ENCODE data around the gene BRF1. TPM values are rescaled to one million over a fixed set of nuclear protein-coding genes. Genes with fewer than 3 reads are reported as not detected.
A peak's percentile ranks its signal among the peaks of the same experiment; 100 is the strongest.

Gene BRF1
- total RNA-seq, 2 donors from 2014 or later = 31.3 to 34.5 TPM

- Mint-ChIP-seq H3K27ac (no peak overlapping the region), H3K4me1 (ENCODE audit: low read depth) (no peaks in the 10 kb centered on the region), H3K4me3 (no peak overlapping the region), H3K9me3 (no peaks in the 10 kb centered on the region), H3K27me3 (ENCODE audit: low read depth) (no peaks in the 10 kb centered on the region), H3K36me3 (ENCODE audit: insufficient read depth in 2 of 2) (peaks cover 0 to 1% of the 10 kb centered on the region in 2 donors)
- ATAC-seq (replicated peaks in 1 of 2) (no peak), DNase-seq (no peak)
Measured at GRCh38 chr14:105227346-105227745, 73.5 kb downstream of the BRF1 start.

DNA sequence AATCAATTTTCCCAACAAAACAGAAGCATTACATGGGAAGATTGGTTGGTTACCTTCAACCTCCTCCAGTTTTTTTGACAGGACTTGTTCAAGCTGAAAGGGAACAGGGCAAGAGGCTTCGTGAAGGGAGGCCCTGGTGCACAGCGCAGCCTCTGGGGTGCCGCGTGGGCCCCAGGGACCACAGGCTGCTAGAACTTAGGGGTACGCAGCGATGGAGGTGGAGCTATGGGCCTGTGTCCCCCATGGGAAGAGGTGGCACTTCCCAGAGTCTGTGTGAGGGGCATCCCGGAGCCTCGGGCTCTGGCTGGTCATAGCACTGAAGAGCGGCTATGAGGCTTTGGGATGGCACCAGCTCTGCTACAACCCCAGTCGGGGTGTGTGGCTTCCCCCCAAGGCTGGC, 74.6 kb downstream of the BRF1 start:
- no peak overlapping the region for H3K4me3 Mint-ChIP-seq
- no peaks in the 10 kb centered on the region for H3K4me1 Mint-ChIP-seq (ENCODE audit: low read depth)
- no peaks in the 10 kb centered on the region for H3K9me3 Mint-ChIP-seq
- ATAC-seq (replicated peaks in 1 of 2) = no peak
- DNase-seq = no peak
- no peaks in the 10 kb centered on the region for H3K27me3 Mint-ChIP-seq (ENCODE audit: low read depth)
- H3K36me3 Mint-ChIP-seq (ENCODE audit: insufficient read depth in 2 of 2) = peaks cover 0 to 1% of the 10 kb centered on the region in 2 donors
- H3K27ac Mint-ChIP-seq = no peak overlapping the region

DNA sequence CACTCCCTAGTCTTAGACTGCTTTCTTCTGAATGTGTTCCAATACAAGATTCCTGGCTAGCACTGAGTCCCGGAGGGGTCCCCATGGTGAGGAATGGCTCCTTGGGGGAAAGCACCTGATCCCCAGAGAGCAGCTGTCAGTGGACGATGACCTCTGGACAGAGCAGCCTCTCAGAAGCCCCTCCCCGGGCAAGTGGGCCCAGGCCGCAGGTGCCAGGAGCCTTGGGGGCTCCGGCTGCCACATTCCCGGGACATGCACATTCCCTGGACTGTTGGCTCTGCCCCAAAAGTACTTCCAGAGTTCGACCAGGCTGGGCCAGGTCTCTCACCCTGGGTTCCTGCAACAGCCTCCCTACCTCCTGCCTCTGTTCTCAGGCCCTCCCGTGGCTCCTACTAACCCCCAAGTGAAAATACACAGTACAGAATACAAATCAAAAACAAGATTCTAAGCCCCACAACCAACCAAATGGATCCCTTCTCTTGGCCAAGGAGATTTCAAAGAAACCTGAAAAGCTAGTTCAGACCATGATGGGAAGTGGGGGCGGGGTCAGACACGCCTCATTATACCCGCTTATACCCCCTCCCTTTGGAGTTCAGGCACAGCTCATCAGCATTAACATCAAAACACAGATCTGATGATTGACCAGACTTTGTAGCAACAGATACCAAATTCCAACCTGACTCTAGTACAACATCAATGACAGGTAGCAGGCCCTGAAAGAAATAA, 75.8 kb downstream of the BRF1 start:
- no peak for ATAC-seq (replicated peaks in 1 of 2)
- H3K27ac Mint-ChIP-seq = peak overlapping the region; percentile 33
- no peak for DNase-seq
- H3K9me3 Mint-ChIP-seq = no peaks in the 10 kb centered on the region
- no peaks in the 10 kb centered on the region for H3K27me3 Mint-ChIP-seq (ENCODE audit: low read depth)
- peaks cover 0 to 1% of the 10 kb centered on the region in 2 donors for H3K36me3 Mint-ChIP-seq (ENCODE audit: insufficient read depth in 2 of 2)
- H3K4me3 Mint-ChIP-seq = no peak overlapping the region
- H3K4me1 Mint-ChIP-seq (ENCODE audit: low read depth) = no peaks in the 10 kb centered on the region

DNA sequence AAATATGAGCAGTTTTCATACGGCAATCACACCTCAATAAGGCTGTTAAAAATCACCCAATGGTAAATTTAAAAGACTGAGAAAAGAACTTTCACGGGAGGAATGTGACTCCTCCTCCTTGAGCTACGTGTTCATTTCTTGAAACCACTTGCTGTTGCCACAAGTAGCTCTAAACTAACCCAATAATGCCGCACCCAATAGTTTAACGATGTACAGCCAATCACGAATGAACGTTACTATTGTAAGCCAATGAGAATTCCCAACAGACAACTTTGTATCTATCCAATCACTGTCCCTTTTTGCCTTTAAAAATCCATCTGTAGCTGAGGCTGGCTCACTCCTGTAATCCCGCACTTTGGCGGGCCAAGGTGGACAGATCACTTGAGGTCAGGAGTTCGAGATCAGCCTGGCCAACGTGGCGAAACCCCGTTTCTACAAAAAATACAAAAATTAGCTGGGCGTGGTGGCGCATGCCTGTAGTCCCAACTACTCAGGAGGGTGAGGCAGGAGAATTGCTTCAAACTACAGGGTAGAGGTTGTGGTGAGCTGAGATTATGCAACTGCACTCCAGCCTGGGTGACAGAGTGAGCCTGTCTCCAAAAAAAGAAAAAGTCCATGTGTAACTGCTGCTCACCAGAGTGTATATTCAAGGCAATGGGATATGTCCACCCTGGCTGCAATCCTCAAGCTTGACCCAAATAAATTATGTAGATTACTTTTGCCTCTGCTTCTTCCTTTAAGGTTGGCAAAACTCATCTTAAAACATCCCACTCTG, 76.8 kb downstream of the BRF1 start:
- ATAC-seq (replicated peaks in 1 of 2) = no peak
- Mint-ChIP-seq H3K36me3 (ENCODE audit: insufficient read depth in 2 of 2) (peaks cover under 1 to 1% of the 10 kb centered on the region in 2 donors), H3K9me3 (no peaks in the 10 kb centered on the region), H3K27ac (no peak overlapping the region), H3K4me1 (ENCODE audit: low read depth) (no peaks in the 10 kb centered on the region), H3K4me3 (no peak overlapping the region), H3K27me3 (ENCODE audit: low read depth) (no peaks in the 10 kb centered on the region)
- no peak for DNase-seq

GRCh38 chr14:105223260-105223659, 77.5 kb downstream of the BRF1 start:
- ATAC-seq (replicated peaks in 1 of 2) (no peak), DNase-seq (no peak)
- no peak overlapping the region for H3K4me3 Mint-ChIP-seq
- H3K27ac Mint-ChIP-seq = no peak overlapping the region
- H3K9me3 Mint-ChIP-seq = no peaks in the 10 kb centered on the region
- H3K36me3 Mint-ChIP-seq (ENCODE audit: insufficient read depth in 2 of 2) = peaks cover 1 to 3% of the 10 kb centered on the region in 2 donors
- no peaks in the 10 kb centered on the region for H3K27me3 Mint-ChIP-seq (ENCODE audit: low read depth)
- no peaks in the 10 kb centered on the region for H3K4me1 Mint-ChIP-seq (ENCODE audit: low read depth)

GRCh38 chr14:105221598-105222178, 79.1 kb downstream of the BRF1 start:
- Mint-ChIP-seq H3K27ac (no peak overlapping the region), H3K9me3 (no peaks in the 10 kb centered on the region), H3K4me3 (no peak overlapping the region), H3K4me1 (ENCODE audit: low read depth) (no peaks in the 10 kb centered on the region), H3K27me3 (ENCODE audit: low read depth) (no peaks in the 10 kb centered on the region), H3K36me3 (ENCODE audit: insufficient read depth in 2 of 2) (peaks cover 2 to 3% of the 10 kb centered on the region in 2 donors)
- no peak for ATAC-seq (replicated peaks in 1 of 2)
- no peak for DNase-seq

DNA sequence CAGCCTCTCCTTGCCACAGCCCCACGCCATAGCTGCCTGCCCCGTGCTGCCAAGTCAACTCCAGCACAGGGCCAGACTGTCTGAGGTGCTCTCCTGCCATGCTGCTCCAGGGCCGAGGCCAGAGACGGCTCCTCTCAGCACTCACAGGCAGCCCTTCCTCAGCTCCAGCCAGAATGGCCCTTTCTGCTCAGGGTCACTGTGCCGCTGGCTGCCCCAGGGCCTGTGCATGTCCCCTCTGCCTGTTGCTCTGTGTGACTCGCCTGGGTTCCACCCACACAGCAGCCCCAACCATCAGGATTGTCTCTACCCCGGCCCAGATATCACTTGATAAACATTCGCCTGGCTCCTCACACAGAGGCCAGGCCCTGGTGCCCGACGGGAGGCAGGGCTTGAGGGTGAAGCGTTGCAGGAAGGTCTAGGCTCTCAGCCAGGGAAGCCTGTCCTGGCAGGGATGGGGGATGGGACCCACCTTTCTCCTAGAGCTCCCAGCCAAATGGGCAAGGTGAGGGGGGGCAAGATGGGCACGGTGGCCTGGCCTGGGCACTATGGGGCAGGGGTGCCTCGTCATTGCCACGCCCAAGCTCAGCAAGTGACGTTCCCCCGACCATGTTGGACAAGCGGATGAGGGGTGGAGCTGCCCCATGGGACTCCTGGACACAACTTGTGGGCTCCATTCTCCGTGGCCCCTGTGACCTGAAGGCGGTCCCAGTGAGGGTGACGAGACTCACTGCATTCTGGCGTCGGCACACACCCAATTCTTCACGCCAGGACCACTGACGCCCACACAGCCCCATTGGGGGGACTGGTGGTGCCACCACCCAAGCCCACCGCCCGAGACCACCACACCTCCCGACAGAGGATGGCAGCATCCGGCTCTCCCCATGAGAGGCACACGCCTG, 79.9 kb downstream of the BRF1 start:
- Mint-ChIP-seq H3K27me3 (ENCODE audit: low read depth) (no peaks in the 10 kb centered on the region), H3K9me3 (peaks cover 0 to under 1% of the 10 kb centered on the region in 2 donors), H3K27ac (no peak overlapping the region), H3K36me3 (ENCODE audit: insufficient read depth in 2 of 2) (peaks cover 2 to 3% of the 10 kb centered on the region in 2 donors), H3K4me1 (ENCODE audit: low read depth) (no peaks in the 10 kb centered on the region), H3K4me3 (no peak overlapping the region)
- DNase-seq = no peak
- no peak for ATAC-seq (replicated peaks in 1 of 2)

GRCh38 chr14:105219753-105220152, 81.0 kb downstream of the BRF1 start:
- peaks cover 5% of the 10 kb centered on the region for H3K4me1 Mint-ChIP-seq (ENCODE audit: low read depth)
- peaks cover 1 to 3% of the 10 kb centered on the region in 2 donors for H3K36me3 Mint-ChIP-seq (ENCODE audit: insufficient read depth in 2 of 2)

DNA sequence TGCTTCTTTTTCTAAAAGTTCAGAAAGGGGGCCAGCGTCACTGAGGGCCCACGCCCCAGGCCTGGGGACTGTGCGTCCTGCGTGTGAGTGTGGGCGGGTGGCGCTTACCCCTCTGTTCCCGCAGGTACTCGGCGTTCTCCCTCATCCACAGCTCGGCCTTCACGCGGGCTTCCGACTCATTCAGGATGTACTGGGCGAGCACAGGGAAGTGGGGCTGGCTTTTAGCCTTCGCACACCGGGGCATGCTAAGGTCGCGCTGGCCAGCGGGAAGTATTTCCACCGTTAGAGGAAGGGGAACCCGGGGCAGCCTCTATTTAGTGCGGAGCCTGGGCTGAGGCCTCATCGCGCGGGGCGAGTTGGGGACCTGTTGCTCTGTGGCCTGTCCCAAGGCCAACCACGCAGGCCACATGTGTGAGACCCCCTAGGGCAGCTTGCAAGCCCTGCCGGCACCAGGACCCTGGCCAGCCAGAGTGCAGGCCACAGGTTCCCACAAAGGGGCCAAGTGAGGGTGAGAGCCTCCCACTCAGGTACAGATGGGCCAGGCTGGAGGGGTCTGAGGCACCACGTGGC, 81.7 kb downstream of the BRF1 start:
- peaks cover 5% of the 10 kb centered on the region for H3K4me1 Mint-ChIP-seq (ENCODE audit: low read depth)
- ATAC-seq (replicated peaks in 1 of 2) (no peak), DNase-seq (no peak)
- H3K27ac Mint-ChIP-seq = no peak overlapping the region
- peaks cover 1 to 3% of the 10 kb centered on the region in 2 donors for H3K36me3 Mint-ChIP-seq (ENCODE audit: insufficient read depth in 2 of 2)
- no peak overlapping the region for H3K4me3 Mint-ChIP-seq
- H3K27me3 Mint-ChIP-seq (ENCODE audit: low read depth) = no peaks in the 10 kb centered on the region
- peaks cover 0 to 1% of the 10 kb centered on the region in 2 donors for H3K9me3 Mint-ChIP-seq

More at GRCh38 chr14:105219753-105220152, 81.0 kb downstream of the BRF1 start:
- no peaks in the 10 kb centered on the region for H3K27me3 Mint-ChIP-seq (ENCODE audit: low read depth)
- H3K9me3 Mint-ChIP-seq = peaks cover 0 to 1% of the 10 kb centered on the region in 2 donors
- DNase-seq = no peak
- no peak for ATAC-seq (replicated peaks in 1 of 2)
- no peak overlapping the region for H3K27ac Mint-ChIP-seq
- H3K4me3 Mint-ChIP-seq = no peak overlapping the region

- no peak overlapping the region for H3K27ac Mint-ChIP-seq
- peaks cover 1 to 3% of the 10 kb centered on the region in 2 donors for H3K36me3 Mint-ChIP-seq (ENCODE audit: insufficient read depth in 2 of 2)
- no peak for ATAC-seq (replicated peaks in 1 of 2)
- no peak for DNase-seq
- no peaks in the 10 kb centered on the region for H3K27me3 Mint-ChIP-seq (ENCODE audit: low read depth)
- H3K4me3 Mint-ChIP-seq = no peak overlapping the region
- peaks cover 5% of the 10 kb centered on the region for H3K4me1 Mint-ChIP-seq (ENCODE audit: low read depth)
- peaks cover 0 to 1% of the 10 kb centered on the region in 2 donors for H3K9me3 Mint-ChIP-seq
Measured at GRCh38 chr14:105218611-105219010, 82.2 kb downstream of the BRF1 start.

- ATAC-seq (replicated peaks in 1 of 2) = no peak
- DNase-seq = no peak
- Mint-ChIP-seq H3K4me1 (ENCODE audit: low read depth) (peaks cover 5% of the 10 kb centered on the region), H3K27me3 (ENCODE audit: low read depth) (no peaks in the 10 kb centered on the region), H3K4me3 (no peak overlapping the region), H3K36me3 (ENCODE audit: insufficient read depth in 2 of 2) (peaks cover 1 to 3% of the 10 kb centered on the region in 2 donors), H3K9me3 (peaks cover 0 to 1% of the 10 kb centered on the region in 2 donors), H3K27ac (no peak overlapping the region)
Measured at GRCh38 chr14:105217774-105218173, 83.0 kb downstream of the BRF1 start.

DNA sequence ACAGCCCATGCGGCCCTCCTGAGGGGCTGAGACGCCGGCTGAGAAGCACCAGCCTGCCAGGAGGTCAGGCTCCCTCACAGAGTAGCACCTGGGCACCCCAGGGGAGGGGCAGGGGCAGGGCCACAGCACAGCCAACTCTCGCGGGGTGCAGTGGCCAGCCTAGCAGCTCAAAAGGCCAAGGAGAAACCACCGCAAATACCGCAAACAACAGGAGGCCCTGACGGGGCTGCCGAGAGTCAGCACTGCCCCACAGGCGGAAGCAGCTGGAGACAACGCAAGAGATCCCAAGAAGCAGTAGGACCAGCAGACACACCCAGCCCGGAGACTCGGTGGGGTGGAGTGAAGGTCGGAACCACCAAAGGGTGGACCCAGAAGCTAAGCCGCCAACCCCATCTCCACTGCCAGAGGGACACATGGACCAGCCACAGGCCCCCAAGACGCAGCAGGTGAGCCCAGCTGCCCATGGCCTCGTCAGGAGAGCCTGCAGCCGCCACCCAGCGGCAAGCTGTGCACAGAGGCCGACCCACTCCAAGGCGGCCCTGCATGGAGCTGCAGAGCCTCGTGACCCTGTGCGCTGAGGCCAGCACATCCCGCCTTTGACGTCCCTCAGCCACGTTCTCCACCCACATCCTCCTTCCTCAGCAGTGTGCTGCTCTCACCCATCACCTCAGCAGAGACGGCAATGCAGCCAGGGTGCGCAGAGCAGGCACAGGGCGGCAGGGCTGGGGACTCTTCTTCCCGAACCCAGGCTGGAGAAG, 84.1 kb downstream of the BRF1 start:
- Mint-ChIP-seq H3K27me3 (ENCODE audit: low read depth) (no peaks in the 10 kb centered on the region), H3K4me3 (no peak overlapping the region), H3K27ac (no peak overlapping the region), H3K4me1 (ENCODE audit: low read depth) (peaks cover 5% of the 10 kb centered on the region), H3K9me3 (peaks cover 0 to 1% of the 10 kb centered on the region in 2 donors), H3K36me3 (ENCODE audit: insufficient read depth in 2 of 2) (peaks cover 1 to 3% of the 10 kb centered on the region in 2 donors)
- ATAC-seq (replicated peaks in 1 of 2) (no peak), DNase-seq (no peak)
